ENCODE results near the gene OXA1L. TPM values are rescaled to one million over a fixed set of nuclear protein-coding genes. Genes with fewer than 3 reads are reported as not detected.

Gene OXA1L
- total and polyA plus RNA-seq, 4 donors = 53.6 to 106 (median 61.8) TPM

DNA sequence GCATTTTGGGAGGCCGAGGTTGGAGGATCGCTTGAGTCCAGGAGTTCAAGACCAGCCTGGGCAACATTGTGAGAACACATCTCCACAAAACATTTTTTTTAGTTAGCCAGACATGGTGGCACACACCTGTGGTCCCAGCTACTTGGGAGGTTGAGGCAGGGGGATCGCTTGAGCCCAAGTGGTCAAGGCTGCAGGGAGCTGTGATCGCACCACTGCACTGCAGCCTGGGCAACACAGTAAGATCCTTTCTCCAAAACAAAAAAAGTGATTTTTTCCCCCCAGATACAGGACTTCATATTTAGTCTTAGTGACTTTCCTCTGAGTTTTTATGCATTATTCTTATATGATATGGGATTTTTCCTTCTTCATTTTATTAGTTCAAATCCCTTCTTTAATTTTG is 20.2 kb downstream of the OXA1L start (continued):
- TF ChIP-seq, protein P1, sequence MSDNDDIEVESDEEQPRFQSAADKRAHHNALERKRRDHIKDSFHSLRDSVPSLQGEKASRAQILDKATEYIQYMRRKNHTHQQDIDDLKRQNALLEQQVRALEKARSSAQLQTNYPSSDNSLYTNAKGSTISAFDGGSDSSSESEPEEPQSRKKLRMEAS (IDR thresholded peaks at IDR 0.05) = no peak
- TF ChIP-seq FOXA2 (IDR thresholded peaks at IDR 0.05) (no peak), JUND (IDR thresholded peaks at IDR 0.05) (no peak), TAF1 (conservative IDR thresholded peaks at IDR 0.05) (no peak), SP1 (IDR thresholded peaks at IDR 0.05) (no peak), EGR1 (IDR thresholded peaks at IDR 0.05; ENCODE audit: low read depth in 2 of 2) (no peak), HNF4G (IDR thresholded peaks at IDR 0.05) (no peak), FOXA1 (IDR thresholded peaks at IDR 0.05) (no peak), NR2F2 (IDR thresholded peaks at IDR 0.05) (no peak), RAD21 (IDR thresholded peaks at IDR 0.05) (no peak), GABPA (IDR thresholded peaks at IDR 0.05 in 1 of 2, conservative IDR thresholded peaks at IDR 0.05 in 1 of 2) (no peak)
- TF ChIP-seq, protein P2, sequence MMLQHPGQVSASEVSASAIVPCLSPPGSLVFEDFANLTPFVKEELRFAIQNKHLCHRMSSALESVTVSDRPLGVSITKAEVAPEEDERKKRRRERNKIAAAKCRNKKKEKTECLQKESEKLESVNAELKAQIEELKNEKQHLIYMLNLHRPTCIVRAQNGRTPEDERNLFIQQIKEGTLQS (IDR thresholded peaks at IDR 0.05) = no peak

DNA sequence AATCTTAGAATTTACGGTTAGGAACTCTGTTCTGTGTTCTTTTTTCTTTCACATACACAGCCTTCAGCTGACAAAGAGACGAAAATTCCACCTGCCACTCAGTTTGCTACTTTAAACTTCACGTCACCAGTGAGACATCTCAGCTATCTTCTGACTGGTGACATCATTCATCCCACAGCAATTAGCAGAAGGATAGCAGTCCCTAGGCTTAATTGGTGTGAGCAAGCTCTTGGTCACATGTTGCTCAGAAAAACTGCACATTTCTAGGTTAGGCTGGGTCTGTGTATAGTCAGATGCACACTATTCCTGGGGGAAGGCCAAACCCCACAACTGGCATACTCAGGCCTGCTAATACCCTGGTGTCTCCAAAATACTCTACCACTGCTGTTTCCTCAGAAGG is 24.8 kb downstream of the OXA1L start:
- no peak for DNase-seq (ENCODE audit: low spot score)

More for the DNA sequence above, 24.8 kb downstream of the OXA1L start:
- Histone ChIP-seq H3K27me3 (ENCODE audit: control insufficient read depth in 4 of 4, insufficient read depth in 4 of 4, low read length in 3 of 4) (no peaks in the 10 kb centered on the region), H3K9ac (ENCODE audit: low read depth in 1 of 2, low read length in 2 of 2) (no peak overlapping the region), H3K9me3 (ENCODE audit: control insufficient read depth in 4 of 4, low read length in 3 of 4) (no peaks in the 10 kb centered on the region), H3K4me1 (ENCODE audit: control insufficient read depth in 4 of 4, insufficient read depth in 4 of 4, low read length in 3 of 4) (no peaks in the 10 kb centered on the region), H3K4me3 (ENCODE audit: low read depth in 1 of 3, low read length in 3 of 3) (no peak overlapping the region), H3K27ac (ENCODE audit: low read depth in 1 of 2, low read length in 2 of 2) (no peak overlapping the region), H3K36me3 (ENCODE audit: control insufficient read depth in 4 of 4, insufficient read depth in 3 of 4, low read depth in 1 of 4, low read length in 3 of 4) (no peaks in the 10 kb centered on the region)
- 80% methylated on average over 3 of the region's 3 CpGs for WGBS
- TF ChIP-seq EGR1 (IDR thresholded peaks at IDR 0.05; ENCODE audit: low read depth in 2 of 2) (no peak), NR2F2 (IDR thresholded peaks at IDR 0.05) (no peak), HNF4A (conservative IDR thresholded peaks at IDR 0.05) (no peak), GABPA (IDR thresholded peaks at IDR 0.05 in 1 of 2, conservative IDR thresholded peaks at IDR 0.05 in 1 of 2) (no peak), FOXA2 (IDR thresholded peaks at IDR 0.05) (no peak), YY1 (IDR thresholded peaks at IDR 0.05) (no peak), TAF1 (conservative IDR thresholded peaks at IDR 0.05) (no peak), FOXA1 (IDR thresholded peaks at IDR 0.05) (no peak), HNF4G (IDR thresholded peaks at IDR 0.05) (no peak), RXRA (IDR thresholded peaks at IDR 0.05) (no peak)
- TF ChIP-seq, protein P1 (IDR thresholded peaks at IDR 0.05) = no peak
- TF ChIP-seq, protein P3, sequence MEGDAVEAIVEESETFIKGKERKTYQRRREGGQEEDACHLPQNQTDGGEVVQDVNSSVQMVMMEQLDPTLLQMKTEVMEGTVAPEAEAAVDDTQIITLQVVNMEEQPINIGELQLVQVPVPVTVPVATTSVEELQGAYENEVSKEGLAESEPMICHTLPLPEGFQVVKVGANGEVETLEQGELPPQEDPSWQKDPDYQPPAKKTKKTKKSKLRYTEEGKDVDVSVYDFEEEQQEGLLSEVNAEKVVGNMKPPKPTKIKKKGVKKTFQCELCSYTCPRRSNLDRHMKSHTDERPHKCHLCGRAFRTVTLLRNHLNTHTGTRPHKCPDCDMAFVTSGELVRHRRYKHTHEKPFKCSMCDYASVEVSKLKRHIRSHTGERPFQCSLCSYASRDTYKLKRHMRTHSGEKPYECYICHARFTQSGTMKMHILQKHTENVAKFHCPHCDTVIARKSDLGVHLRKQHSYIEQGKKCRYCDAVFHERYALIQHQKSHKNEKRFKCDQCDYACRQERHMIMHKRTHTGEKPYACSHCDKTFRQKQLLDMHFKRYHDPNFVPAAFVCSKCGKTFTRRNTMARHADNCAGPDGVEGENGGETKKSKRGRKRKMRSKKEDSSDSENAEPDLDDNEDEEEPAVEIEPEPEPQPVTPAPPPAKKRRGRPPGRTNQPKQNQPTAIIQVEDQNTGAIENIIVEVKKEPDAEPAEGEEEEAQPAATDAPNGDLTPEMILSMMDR (IDR thresholded peaks at IDR 0.05; ENCODE audit: low read depth, low read length, missing input control) = no peak
- TF ChIP-seq, protein P2 (IDR thresholded peaks at IDR 0.05) = no peak
- TF ChIP-seq, protein P4, sequence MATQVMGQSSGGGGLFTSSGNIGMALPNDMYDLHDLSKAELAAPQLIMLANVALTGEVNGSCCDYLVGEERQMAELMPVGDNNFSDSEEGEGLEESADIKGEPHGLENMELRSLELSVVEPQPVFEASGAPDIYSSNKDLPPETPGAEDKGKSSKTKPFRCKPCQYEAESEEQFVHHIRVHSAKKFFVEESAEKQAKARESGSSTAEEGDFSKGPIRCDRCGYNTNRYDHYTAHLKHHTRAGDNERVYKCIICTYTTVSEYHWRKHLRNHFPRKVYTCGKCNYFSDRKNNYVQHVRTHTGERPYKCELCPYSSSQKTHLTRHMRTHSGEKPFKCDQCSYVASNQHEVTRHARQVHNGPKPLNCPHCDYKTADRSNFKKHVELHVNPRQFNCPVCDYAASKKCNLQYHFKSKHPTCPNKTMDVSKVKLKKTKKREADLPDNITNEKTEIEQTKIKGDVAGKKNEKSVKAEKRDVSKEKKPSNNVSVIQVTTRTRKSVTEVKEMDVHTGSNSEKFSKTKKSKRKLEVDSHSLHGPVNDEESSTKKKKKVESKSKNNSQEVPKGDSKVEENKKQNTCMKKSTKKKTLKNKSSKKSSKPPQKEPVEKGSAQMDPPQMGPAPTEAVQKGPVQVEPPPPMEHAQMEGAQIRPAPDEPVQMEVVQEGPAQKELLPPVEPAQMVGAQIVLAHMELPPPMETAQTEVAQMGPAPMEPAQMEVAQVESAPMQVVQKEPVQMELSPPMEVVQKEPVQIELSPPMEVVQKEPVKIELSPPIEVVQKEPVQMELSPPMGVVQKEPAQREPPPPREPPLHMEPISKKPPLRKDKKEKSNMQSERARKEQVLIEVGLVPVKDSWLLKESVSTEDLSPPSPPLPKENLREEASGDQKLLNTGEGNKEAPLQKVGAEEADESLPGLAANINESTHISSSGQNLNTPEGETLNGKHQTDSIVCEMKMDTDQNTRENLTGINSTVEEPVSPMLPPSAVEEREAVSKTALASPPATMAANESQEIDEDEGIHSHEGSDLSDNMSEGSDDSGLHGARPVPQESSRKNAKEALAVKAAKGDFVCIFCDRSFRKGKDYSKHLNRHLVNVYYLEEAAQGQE (IDR thresholded peaks at IDR 0.05) = no peak
